NB4 (cell line): ENCODE data around the gene NR2F1-AS1.

Experiments used
- MYC ChIP-seq: IDR thresholded peaks from 2 replicates; pipeline ENCODE4 v1.6.1; 2011; ENCODE audit warnings: low read depth, low read length
- TF ChIP-seq, protein P1 (sequence below): IDR thresholded peaks from one replicate; pipeline ENCODE4 v1.5.1; 2012; ENCODE audit warnings: low read depth, low read length
- TF ChIP-seq, protein P2 (sequence below): IDR thresholded peaks from 2 replicates; pipeline ENCODE4 v1.6.1; 2011; ENCODE audit warnings: low read depth, low read length

DNA sequence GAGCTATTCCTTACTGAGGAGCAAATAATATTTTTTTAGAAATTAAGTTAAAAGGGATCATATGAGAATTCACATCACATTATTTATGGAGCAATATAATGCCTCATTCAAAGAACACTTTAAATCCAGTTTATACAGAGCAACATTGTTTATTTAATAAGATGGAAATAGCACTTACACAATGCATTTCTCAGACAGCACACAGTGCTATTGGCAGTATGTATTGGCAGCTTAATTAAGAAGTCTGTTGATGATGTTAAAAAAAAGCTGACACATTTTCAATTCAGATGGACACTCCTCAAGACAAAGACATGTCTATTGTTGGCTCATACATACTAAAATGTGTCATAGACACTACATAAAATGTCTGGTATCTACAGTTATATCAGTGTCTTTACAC, 171.3 kb downstream of the NR2F1-AS1 start:
- TF ChIP-seq, protein P1, sequence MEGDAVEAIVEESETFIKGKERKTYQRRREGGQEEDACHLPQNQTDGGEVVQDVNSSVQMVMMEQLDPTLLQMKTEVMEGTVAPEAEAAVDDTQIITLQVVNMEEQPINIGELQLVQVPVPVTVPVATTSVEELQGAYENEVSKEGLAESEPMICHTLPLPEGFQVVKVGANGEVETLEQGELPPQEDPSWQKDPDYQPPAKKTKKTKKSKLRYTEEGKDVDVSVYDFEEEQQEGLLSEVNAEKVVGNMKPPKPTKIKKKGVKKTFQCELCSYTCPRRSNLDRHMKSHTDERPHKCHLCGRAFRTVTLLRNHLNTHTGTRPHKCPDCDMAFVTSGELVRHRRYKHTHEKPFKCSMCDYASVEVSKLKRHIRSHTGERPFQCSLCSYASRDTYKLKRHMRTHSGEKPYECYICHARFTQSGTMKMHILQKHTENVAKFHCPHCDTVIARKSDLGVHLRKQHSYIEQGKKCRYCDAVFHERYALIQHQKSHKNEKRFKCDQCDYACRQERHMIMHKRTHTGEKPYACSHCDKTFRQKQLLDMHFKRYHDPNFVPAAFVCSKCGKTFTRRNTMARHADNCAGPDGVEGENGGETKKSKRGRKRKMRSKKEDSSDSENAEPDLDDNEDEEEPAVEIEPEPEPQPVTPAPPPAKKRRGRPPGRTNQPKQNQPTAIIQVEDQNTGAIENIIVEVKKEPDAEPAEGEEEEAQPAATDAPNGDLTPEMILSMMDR = no peak
- TF ChIP-seq MYC = no peak
- TF ChIP-seq, protein P2, sequence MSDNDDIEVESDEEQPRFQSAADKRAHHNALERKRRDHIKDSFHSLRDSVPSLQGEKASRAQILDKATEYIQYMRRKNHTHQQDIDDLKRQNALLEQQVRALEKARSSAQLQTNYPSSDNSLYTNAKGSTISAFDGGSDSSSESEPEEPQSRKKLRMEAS = no peak
